A549 treated with dexamethasone at 1 μM for 4 hours (cell line): Measurements from ENCODE around the gene TPSAB1. TPM values are rescaled to one million over a fixed set of nuclear protein-coding genes. Genes with fewer than 3 reads are reported as not detected.

Experiments used
- total RNA-seq: library from RNA; stranded (reverse); fragments of 200-300 nt; extraction: Qiagen RNA extraction; gene quantifications from 5 replicates; pipeline ENCODE4 v1.2.3, GENCODE V29; 2022

TPSAB1 gene
- 0.11 to 0.27 TPM (median 0.13 TPM) in 3 of 5 replicates, not detected in the others for total RNA-seq

DNA sequence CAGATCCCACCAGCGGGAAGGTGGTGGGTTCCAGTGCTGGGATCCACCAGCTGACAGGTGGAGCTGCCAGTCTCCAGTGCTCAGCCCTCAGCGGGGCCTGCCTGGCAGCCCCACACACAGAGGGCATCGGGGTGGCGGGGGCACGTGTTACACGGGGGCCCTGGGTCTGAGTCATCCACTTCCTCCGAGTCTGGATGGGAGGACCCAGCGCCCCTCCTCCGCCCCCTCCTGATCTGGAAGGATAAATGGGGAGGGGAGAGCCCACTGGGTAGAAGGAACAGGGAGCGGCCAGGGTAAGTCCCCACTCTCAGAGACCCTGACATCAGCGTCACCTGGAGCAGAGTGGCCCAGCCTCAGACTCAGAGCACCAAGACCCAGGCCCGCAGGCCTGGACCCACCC is at the start of gene TPSAB1:
TSS of gene TPSAB1 (plus strand) at position 270 of the 400 bp plus-strand sequence. CDS start 234 bp downstream, outside the sequence.

DNA sequence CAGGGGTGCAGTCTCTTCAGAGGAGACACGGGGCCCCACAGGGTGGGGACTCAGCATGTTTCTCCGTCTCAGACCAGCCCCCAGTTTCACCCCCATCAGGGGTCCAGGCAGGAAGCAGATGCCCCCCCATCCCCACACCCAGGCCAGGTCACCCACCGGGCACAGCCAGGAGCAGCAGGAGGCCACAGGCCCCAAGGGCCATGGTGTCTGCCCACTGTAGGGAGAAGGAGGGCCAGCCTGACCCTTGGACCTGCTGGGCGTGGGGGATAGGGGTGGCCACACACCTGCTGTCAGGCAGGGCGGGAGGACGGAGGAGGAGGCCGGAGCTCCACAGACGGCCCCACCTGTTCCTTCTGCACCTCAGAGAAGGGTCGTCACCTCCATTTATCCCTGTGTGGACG is 15.5 kb upstream of the TPSAB1 start, which contains the start of gene TPSG1:
TSS of gene TPSG1 (minus strand) at position 218 of the 401 bp plus-strand sequence. CDS start at position 202, 16 bp downstream.

DNA sequence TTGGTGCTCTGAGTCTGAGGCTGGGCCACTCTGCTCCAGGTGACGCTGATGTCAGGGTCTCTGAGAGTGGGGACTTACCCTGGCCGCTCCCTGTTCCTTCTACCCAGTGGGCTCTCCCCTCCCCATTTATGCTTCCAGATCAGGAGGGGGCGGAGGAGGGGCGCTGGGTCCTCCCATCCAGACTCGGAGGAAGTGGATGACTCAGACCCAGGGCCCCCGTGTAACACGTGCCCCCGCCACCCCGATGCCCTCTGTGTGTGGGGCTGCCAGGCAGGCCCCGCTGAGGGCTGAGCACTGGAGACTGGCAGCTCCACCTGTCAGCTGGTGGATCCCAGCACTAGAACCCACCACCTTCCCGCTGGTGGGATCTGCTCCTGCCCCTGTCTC is 10.4 kb upstream of the TPSAB1 start, which contains the start of gene TPSB2:
TSS of gene TPSB2 (minus strand) at position 101 of the 387 bp plus-strand sequence. CDS start 233 bp downstream, outside the sequence.

DNA sequence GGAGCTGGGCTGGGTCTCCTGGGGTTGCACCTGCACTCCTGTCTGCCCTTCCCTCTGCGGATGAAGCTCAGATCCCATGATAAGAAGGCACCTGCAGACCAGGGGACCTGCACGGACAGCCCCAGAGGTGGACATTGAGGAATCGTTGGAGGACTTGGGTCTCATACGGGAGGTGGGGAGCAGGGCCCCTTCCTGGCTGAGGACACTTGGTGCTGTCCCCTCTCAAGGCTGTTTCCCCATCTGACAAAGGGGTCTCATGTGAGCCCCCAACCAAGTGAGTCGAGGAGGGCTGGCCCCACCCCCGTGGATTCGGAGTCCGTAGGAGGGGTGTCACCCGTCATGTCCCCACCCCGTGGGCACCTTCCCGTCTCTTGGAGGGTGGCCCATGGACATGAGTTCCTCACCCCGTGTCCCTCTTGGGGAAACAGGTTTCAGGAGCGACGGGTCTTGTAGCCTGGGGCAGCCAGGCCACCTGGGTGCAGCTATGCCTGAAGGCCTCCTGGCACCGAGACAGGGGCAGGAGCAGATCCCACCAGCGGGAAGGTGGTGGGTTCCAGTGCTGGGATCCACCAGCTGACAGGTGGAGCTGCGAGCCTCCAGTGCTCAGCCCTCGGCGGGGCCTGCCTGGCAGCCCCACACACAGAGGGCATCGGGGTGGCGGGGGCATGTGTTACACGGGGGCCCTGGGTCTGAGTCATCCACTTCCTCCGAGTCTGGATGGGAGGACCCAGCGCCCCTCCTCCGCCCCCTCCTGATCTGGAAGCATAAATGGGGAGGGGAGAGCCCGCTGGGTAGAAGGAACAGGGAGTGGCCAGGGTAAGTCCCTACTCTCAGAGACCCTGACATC is 15.0 kb downstream of the TPSAB1 start, which contains the start of gene TPSD1:
TSS of gene TPSD1 (plus strand) at position 794 of the 847 bp plus-strand sequence. CDS start 212 bp downstream, outside the sequence.

Other genes starting within 250 kb of the TPSAB1 start
- gene SSTR5, start 168.0 kb upstream of the TPSAB1 start, total RNA-seq, result 0.30 to 0.64 TPM (median 0.54 TPM) in 5 replicates
- 0.05 TPM in 1 of 5 replicates, not detected in the others for gene C1QTNF8, start 144.5 kb upstream of the TPSAB1 start, total RNA-seq
- gene CACNA1H, start 87.6 kb upstream of the TPSAB1 start, total RNA-seq, result 9.5 to 19.7 TPM (median 17.4 TPM) in 5 replicates
- 0.08 to 0.09 TPM in 2 of 5 replicates, not detected in the others for gene TPSG1, start 15.4 kb upstream of the TPSAB1 start, total RNA-seq
- 0.12 TPM in 1 of 5 replicates, not detected in the others for gene TPSB2, start 10.5 kb upstream of the TPSAB1 start, total RNA-seq
- gene TPSD1, start 15.4 kb downstream of the TPSAB1 start, total RNA-seq, result not detected in 5 replicates
- 161 to 189 TPM (median 172 TPM) in 5 replicates for gene UBE2I, start 68.9 kb downstream of the TPSAB1 start, total RNA-seq
- 0.39 to 1.1 TPM (median 0.97 TPM) in 5 replicates for gene BAIAP3, start 92.9 kb downstream of the TPSAB1 start, total RNA-seq
- 57.0 to 92.2 TPM (median 86.4 TPM) in 5 replicates for gene TSR3, start 111.2 kb downstream of the TPSAB1 start, total RNA-seq
- 22.2 to 36.5 TPM (median 32.1 TPM) in 5 replicates for gene GNPTG, start 111.2 kb downstream of the TPSAB1 start, total RNA-seq
- gene UNKL, start 174.0 kb downstream of the TPSAB1 start, total RNA-seq, result 17.3 to 29.2 TPM (median 26.5 TPM) in 5 replicates
- gene UQCC4, start 180.0 kb downstream of the TPSAB1 start, total RNA-seq, result 33.1 to 35.0 TPM (median 33.9 TPM) in 5 replicates
- not detected in 5 replicates for gene PERCC1, start 190.4 kb downstream of the TPSAB1 start, total RNA-seq
- gene CCDC154, start 203.9 kb downstream of the TPSAB1 start, total RNA-seq, result 0.07 to 0.34 TPM (median 0.11 TPM) in 5 replicates
- 41.1 to 73.1 TPM (median 66.8 TPM) in 5 replicates for gene CLCN7, start 234.3 kb downstream of the TPSAB1 start, total RNA-seq
- not detected in 5 replicates for gene PTX4, start 248.2 kb downstream of the TPSAB1 start, total RNA-seq